HG03064 (cell line): ENCODE data around the gene YTHDC1.
"Not testable (repeated sequence)": the region's sequence is repeated elsewhere in the genome, so short reads cannot be mapped to it uniquely, and the experiment has no call there.

Experiments used
- ATAC-seq: cut with Tn5 transposase; IDR thresholded peaks from one replicate; pipeline ENCODE4 v1.9.1; 2021; ENCODE audit warnings: low read depth; ENCODE audit not compliant: unreplicated experiment

YTHDC1 gene

GRCh38 chr4:68299492-68300457 is 50.1 kb downstream of the YTHDC1 start:
- no peak for ATAC-seq

DNA sequence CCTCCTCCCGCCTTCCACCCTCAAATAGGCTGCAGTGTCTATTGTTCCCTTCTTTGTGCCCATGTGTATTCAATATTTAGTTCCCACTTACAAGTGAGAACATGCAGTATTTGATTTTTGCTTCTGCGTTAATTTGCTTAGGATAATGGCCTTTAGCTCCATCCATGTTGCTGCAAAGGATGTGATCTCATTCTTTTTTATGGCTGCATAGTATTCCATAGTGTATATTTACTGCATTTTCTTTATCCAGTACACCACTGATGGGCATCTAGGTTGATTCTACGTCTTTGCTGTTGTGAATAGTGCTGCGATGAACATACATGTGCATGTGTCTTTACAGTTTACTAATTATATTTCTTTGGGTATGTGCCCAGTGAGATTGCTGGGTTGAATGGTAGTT is 52.8 kb downstream of the YTHDC1 start:
- no peak for ATAC-seq

DNA sequence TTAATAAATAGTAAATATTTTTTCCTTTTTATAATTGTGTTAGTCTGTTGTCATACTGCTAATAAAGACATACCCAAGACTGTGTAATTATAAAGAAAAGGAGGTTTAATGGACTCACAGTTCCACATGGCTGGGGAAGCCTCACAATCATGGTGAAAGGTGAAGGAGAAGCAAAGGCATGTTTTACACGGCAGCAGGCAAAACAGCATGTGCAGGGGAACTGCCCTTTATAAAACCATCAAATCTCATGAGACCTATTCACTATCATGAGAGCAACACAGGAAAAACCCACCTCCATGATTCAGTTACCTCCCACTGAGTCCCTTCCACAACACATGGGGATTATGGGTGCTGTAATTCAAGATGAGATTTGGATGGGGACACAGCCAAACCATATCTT is 58.6 kb downstream of the YTHDC1 start:
- no peak for ATAC-seq

GRCh38 chr4:68288393-68288740 is 61.5 kb downstream of the YTHDC1 start:
- ATAC-seq = no peak

GRCh38 chr4:68287704-68288392 is 62.0 kb downstream of the YTHDC1 start:
- ATAC-seq = no peak

DNA sequence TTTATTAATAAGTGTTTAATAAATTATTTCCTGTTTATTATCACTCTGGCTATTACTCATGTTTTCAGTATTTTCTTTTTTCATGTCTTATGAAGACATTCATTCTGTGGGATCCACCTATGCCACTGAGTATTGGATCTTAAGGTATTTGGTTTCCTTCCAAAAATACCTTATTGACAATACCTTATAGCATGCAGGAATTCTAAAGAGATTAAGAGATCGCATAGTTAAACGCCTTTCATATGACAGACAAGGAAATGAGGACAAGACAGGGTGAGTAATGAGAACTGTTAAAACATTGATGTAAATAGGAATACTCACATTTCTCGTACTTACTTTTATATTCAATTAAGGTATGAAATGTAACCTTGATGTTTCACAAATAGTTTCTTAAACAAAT is 66.2 kb downstream of the YTHDC1 start:
- no peak for ATAC-seq

DNA sequence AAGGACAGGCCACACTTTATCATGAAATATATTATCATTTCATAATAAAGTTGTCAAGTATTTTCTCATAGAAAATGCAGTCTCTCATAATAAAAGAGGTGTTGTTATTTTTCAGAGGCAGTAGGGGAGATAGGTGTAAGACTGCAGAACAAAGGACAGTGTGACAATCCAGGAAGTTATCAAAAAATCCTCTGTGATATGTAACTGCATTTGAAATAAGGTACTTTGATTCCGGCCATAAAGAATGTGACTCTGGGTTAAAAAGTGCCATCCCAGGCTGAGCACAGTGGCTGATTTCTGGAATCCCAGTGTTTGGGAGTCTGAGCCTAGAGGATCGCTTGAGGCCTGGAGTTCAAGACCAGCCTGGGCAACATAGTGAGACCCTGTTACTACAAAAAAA is 66.8 kb downstream of the YTHDC1 start:
- ATAC-seq = no peak

DNA sequence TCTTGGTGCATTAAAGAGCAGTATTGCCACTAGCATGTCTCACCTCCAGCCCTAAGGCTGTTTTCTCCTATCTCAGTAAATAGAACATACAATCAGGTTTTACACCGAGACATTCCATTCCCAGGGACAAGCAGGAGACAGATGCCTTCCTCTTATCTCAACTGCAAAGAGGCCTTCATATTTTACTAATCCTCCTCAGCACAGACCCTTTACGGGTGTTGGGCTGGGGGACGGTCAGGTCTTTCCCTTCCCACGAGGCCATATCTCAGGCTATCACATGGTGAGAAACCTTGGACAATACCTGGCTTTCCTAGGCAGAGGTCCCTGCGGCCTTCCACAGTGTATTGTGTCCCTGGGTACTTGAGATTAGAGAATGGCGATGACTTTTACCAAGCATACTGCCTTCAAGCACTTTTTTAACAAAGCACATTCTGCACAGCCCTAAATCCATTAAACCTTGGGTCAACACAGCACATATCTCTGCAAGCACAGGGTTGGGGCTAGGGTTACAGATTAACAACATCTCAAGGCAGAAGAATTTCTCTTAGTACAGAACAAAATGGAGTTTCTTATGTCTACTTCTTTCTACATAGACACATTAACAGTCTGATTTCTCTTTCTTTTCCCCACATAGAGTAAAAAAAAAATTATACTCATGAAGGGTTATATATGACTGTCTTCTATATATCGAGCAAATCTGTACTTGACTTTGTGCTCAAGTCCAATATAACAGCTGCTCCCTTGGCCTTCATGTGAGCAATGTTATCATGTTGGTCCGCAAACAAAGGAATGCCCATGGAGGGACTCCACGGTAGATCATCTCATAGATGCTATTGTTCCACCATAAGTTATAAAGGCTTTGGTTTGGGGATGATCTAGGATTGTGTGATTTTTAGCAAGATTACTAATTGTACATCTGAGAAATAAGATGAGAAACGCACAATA is 67.8 kb downstream of the YTHDC1 start:
- ATAC-seq = not testable (repeated sequence)

DNA sequence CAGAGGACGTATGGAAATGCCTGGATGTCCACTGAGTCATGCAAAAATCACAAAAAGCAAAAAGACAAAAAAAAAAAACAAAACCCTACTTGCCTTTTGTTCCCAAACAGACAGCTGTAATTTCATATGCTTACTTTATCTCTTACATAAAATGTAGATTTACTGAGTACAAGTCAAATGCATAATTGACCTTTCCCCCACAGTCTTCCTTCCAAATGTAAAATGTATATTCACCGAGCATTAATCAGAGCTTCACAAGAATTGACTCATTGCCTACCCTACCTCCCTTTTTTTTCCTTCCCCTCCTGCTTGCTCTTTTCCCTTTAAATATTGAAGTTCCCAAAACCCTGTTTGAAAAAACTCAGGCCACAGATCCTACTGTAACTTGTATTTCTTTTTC is 71.9 kb downstream of the YTHDC1 start:
- no peak for ATAC-seq

GRCh38 chr4:68277627-68278026 is 72.3 kb downstream of the YTHDC1 start:
- ATAC-seq = no peak

- ATAC-seq = no peak
These were observed 77.0 kb downstream of the YTHDC1 start for GRCh38 chr4:68272860-68273259.

GRCh38 chr4:68272380-68272779 is 77.5 kb downstream of the YTHDC1 start:
- ATAC-seq = no peak

DNA sequence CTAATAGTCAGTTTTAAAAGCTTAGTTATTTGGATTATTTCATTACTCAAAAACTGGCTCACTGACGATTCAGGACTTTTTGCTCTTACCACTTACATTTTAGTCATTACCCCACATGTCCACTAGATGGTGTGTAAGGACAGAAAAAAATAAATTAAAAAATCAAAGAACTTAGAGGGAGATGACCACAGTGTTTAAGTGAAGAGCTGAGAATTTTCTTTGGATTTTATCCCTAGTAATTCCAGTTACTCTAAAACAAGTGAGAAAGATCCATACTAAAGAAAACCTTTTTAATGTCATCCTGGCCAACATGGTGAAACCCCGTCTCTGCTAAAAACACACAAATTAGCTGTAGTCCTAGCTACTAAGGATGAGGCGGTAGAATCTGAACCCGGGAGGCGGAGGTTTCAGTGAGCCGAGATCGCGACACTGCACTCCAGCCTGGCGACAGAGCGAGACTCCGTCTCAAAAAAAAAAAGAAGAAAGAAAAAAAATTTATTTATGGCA is 78.0 kb downstream of the YTHDC1 start:
- ATAC-seq = no peak

GRCh38 chr4:68267433-68267944 is 82.4 kb downstream of the YTHDC1 start:
- ATAC-seq = no peak

GRCh38 chr4:68264875-68265565 is 84.9 kb downstream of the YTHDC1 start:
- ATAC-seq = no peak
